SU-DHL-6 (cell line): ENCODE data around the gene TREM2.
A peak's percentile ranks its signal among the peaks of the same experiment; 100 is the strongest.

Experiments used
- H2AFZ ChIP-seq: fragments of 200-600 bp; sonication (generic); 2 replicates; pipeline ENCODE4 v1.6.1; 2014; ENCODE audit warnings: low read depth, mild to moderate bottlenecking, moderate library complexity, mixed read lengths, antibody characterized with exemption, low read length; ENCODE audit not compliant: severe bottlenecking
- H3F3A ChIP-seq: fragments of 200-600 bp; shearing (Covaris generic); 2 replicates; pipeline ENCODE4 v1.6.0; 2016; ENCODE audit warnings: antibody characterized with exemption, mild to moderate bottlenecking; ENCODE audit not compliant: insufficient read depth
- H3K27ac ChIP-seq: fragments of 200-600 bp; sonication (generic); 2 replicates; pipeline ENCODE4 v1.5.1; 2016; ENCODE audit warnings: low read depth, mild to moderate bottlenecking, low read length, moderate library complexity, mixed read lengths
- H3K27me3 ChIP-seq: fragments of 200-600 bp; sonication (generic), shearing (Covaris generic); 2 replicates; pipeline ENCODE4 v1.6.0; 2014; ENCODE audit warnings: mild to moderate bottlenecking, low read length
- H3K36me3 ChIP-seq: fragments of 200-600 bp; sonication (generic); 2 replicates; pipeline ENCODE4 v1.6.1; 2014; ENCODE audit warnings: mild to moderate bottlenecking, low read length, mixed read lengths
- H3K4me2 ChIP-seq: fragments of 300-600, 200-600 bp; shearing (Covaris generic), sonication (generic); 2 replicates; pipeline ENCODE4 v1.6.0; 2014; ENCODE audit warnings: low read length, low read depth, mild to moderate bottlenecking; ENCODE audit not compliant: poor library complexity, severe bottlenecking
- H3K4me3 ChIP-seq: fragments of 200-600 bp; sonication (generic); 2 replicates; pipeline ENCODE4 v1.5.1; 2014; ENCODE audit warnings: antibody characterized with exemption, low read length, mild to moderate bottlenecking, mixed read lengths; ENCODE audit not compliant: insufficient read depth, poor library complexity, severe bottlenecking
- H3K79me2 ChIP-seq: fragments of 200-600 bp; sonication (generic); 2 replicates; pipeline ENCODE4 v1.6.1; 2014; ENCODE audit warnings: mild to moderate bottlenecking, low read length, moderate library complexity; ENCODE audit not compliant: insufficient read depth
- H3K9ac ChIP-seq: fragments of 200-600 bp; sonication (generic); 2 replicates; pipeline ENCODE4 v1.7.0; 2014; ENCODE audit warnings: mild to moderate bottlenecking, low read length
- H3K9me2 ChIP-seq: fragments of 200-600 bp; sonication (generic); replicated peaks from 2 replicates; pipeline ENCODE4 v1.6.1; 2014; ENCODE audit warnings: low read length; ENCODE audit not compliant: insufficient read depth
- H3K9me3 ChIP-seq: fragments of 200-600 bp; sonication (generic); 2 replicates; pipeline ENCODE4 v1.6.1; 2014; ENCODE audit warnings: low read length, mixed read lengths; ENCODE audit not compliant: insufficient read depth
- H4K20me1 ChIP-seq: fragments of 200-600 bp; sonication (generic); 2 replicates; pipeline ENCODE4 v1.6.1; 2014; ENCODE audit warnings: low read depth, mild to moderate bottlenecking, antibody characterized with exemption, low read length, moderate library complexity, mixed read lengths
- CTCF ChIP-seq: fragments of 200-600 bp; sonication (generic); IDR thresholded peaks from one replicate; pipeline ENCODE4 v1.5.1; 2017; ENCODE audit warnings: antibody characterized with exemption, mild to moderate bottlenecking, low read length, moderate library complexity; ENCODE audit not compliant: insufficient read depth, poor library complexity, severe bottlenecking
- EZH2phosphoT487 ChIP-seq: fragments of 200-600 bp; sonication (generic), shearing (Covaris generic); conservative IDR thresholded peaks from 2 replicates; pipeline ENCODE4 v1.6.1; 2018; ENCODE audit warnings: mild to moderate bottlenecking, antibody characterized with exemption, low read length, moderate library complexity, mixed read lengths

The TREM2 gene

GRCh38 chr6:41200296-41200900 is 37.5 kb upstream of the TREM2 start:
- TF ChIP-seq CTCF: no peak
- no peak for TF ChIP-seq EZH2phosphoT487
- H3K4me3 ChIP-seq: no peak overlapping the region
- peak overlapping the region; percentile 38 for H3K4me2 ChIP-seq
- H3K27ac ChIP-seq: peak overlapping the region; percentile 66
- H3K36me3 ChIP-seq: no peaks in the 10 kb centered on the region
- peaks cover 4% of the 10 kb centered on the region; the same call in 1 of the 2 replicates for H3K27me3 ChIP-seq
- peaks cover 11% of the 10 kb centered on the region for H3F3A ChIP-seq
- H4K20me1 ChIP-seq: no peaks in the 10 kb centered on the region
- H3K9me3 ChIP-seq: no peaks in the 10 kb centered on the region
- H3K9me2 ChIP-seq: no peaks in the 10 kb centered on the region
- H3K9ac ChIP-seq: peak overlapping the region; percentile 6; the same call in 1 of the 2 replicates
- H2AFZ ChIP-seq: peak overlapping the region; percentile 3
- H3K79me2 ChIP-seq: no peaks in the 10 kb centered on the region

GRCh38 chr6:41199552-41200246 is 36.8 kb upstream of the TREM2 start:
- H3K9ac ChIP-seq: peak overlapping the region; percentile 6; the same call in 1 of the 2 replicates
- H3K27ac ChIP-seq: peak overlapping the region; percentile 66
- peak overlapping the region; percentile 38 for H3K4me2 ChIP-seq
- H4K20me1 ChIP-seq: no peaks in the 10 kb centered on the region
- H3K9me2 ChIP-seq: no peaks in the 10 kb centered on the region
- peaks cover 11% of the 10 kb centered on the region for H3F3A ChIP-seq
- H3K36me3 ChIP-seq: no peaks in the 10 kb centered on the region
- H2AFZ ChIP-seq: no peak overlapping the region
- no peaks in the 10 kb centered on the region for H3K79me2 ChIP-seq
- TF ChIP-seq CTCF (no peak), EZH2phosphoT487 (no peak)
- no peaks in the 10 kb centered on the region for H3K9me3 ChIP-seq
- no peak overlapping the region for H3K4me3 ChIP-seq
- H3K27me3 ChIP-seq: peaks cover 4% of the 10 kb centered on the region; the same call in 1 of the 2 replicates

GRCh38 chr6:41197234-41197633 is 34.3 kb upstream of the TREM2 start:
- H4K20me1 ChIP-seq: no peaks in the 10 kb centered on the region
- no peaks in the 10 kb centered on the region for H3K9me2 ChIP-seq
- H3K4me3 ChIP-seq: no peak overlapping the region
- H3K4me2 ChIP-seq: no peak overlapping the region
- no peak overlapping the region for H3K27ac ChIP-seq
- H3K27me3 ChIP-seq: peaks cover 4% of the 10 kb centered on the region; the same call in 1 of the 2 replicates
- H3F3A ChIP-seq: peaks cover 11% of the 10 kb centered on the region
- H3K9me3 ChIP-seq: no peaks in the 10 kb centered on the region
- no peak overlapping the region for H2AFZ ChIP-seq
- no peaks in the 10 kb centered on the region for H3K79me2 ChIP-seq
- no peak for TF ChIP-seq CTCF
- H3K9ac ChIP-seq: no peak overlapping the region
- H3K36me3 ChIP-seq: no peaks in the 10 kb centered on the region
